HUES6 (cell line): ENCODE measurements around the gene GJD3.
"Not testable (repeated sequence)": the region's sequence is repeated elsewhere in the genome, so short reads cannot be mapped to it uniquely, and the experiment has no call there.

Source experiments
- H3K27ac ChIP-seq: 2 replicates; pipeline ENCODE4 v1.7.0; 2013; ENCODE audit warnings: low read depth, mild to moderate bottlenecking, low read length, inconsistent platforms
- H3K27me3 ChIP-seq: 2 replicates; pipeline ENCODE4 v1.6.1; 2013; ENCODE audit warnings: low read length; ENCODE audit not compliant: control insufficient read depth, insufficient read depth
- H3K36me3 ChIP-seq: 2 replicates; pipeline ENCODE4 v1.6.1; 2013; ENCODE audit warnings: low read length; ENCODE audit not compliant: control insufficient read depth, insufficient read depth
- H3K4me1 ChIP-seq: 2 replicates; pipeline ENCODE4 v1.6.1; 2013; ENCODE audit warnings: low read length; ENCODE audit not compliant: control insufficient read depth, insufficient read depth
- H3K4me3 ChIP-seq: 2 replicates; pipeline ENCODE4 v1.5.1; 2013; ENCODE audit warnings: low read depth, low read length
- H3K9ac ChIP-seq: one replicate; pipeline ENCODE4 v1.6.1; 2013; ENCODE audit warnings: mild to moderate bottlenecking, low read length
- H3K9me3 ChIP-seq: 2 replicates; pipeline ENCODE4 v1.6.1; 2013; ENCODE audit warnings: low read depth, low read length; ENCODE audit not compliant: control insufficient read depth, insufficient read depth

GJD3 gene

GRCh38 chr17:40364121-40364861 is at the start of gene GJD3:
GJD3 (minus strand) TSS chr17:40364737; CDS start chr17:40363815, 922 bp downstream.
- Histone ChIP-seq H3K4me1 (peaks cover 31% of the 10 kb centered on the region), H3K4me3 (peak within 1 kb of the TSS; percentile 78), H3K36me3 (no peaks in the 10 kb centered on the region), H3K27ac (no peak within 1 kb of the TSS), H3K9ac (peak within 1 kb of the TSS; percentile 17), H3K27me3 (peaks cover 51% of the 10 kb centered on the region), H3K9me3 (no peaks in the 10 kb centered on the region)

DNA sequence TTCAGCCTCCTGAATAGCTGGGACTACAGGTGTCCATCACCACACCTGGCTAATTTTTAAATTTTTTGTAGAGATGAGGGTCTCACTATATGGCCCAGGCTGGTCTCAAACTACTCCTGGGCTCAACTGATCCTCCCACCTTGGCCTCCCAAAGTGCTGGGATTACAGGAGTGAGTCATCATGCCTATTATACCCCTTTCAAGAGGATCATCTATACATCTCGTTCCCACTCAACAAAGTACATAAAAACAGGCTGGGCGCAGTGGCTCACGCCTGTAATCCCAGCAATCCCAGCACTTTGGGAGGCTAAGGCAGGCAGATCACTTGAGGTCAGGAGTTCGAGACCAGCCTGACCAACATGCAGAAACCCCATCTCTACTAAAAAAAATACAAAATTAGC is 49.8 kb upstream of the GJD3 start:
- H3K4me1 ChIP-seq = peaks cover 30% of the 10 kb centered on the region
- not testable (repeated sequence) for H3K4me3 ChIP-seq, H3K9me3 ChIP-seq, H3K27me3 ChIP-seq, H3K9ac ChIP-seq, H3K27ac ChIP-seq
- peaks cover 72% of the 10 kb centered on the region for H3K36me3 ChIP-seq

DNA sequence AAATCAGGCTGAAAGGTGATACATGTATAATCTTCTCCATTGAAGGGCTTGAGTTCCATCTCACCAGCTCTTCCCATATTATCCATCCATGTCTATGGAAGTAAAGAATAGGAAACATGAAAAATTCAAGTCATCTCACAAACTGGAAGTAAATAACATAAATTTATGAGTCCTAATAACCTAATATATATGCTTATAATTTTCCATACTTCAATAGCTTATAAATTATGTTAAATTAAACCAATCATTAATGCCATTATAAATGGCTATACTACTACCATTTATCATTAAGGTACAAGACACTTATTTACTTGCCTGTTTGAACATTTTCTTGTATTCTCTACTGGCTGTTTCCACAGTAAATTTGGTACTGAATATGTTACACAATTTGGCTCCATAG is 48.3 kb upstream of the GJD3 start:
- no peaks in the 10 kb centered on the region for H3K27me3 ChIP-seq
- H3K27ac ChIP-seq = no peak overlapping the region
- H3K4me3 ChIP-seq = no peak overlapping the region
- no peak overlapping the region for H3K9ac ChIP-seq
- no peaks in the 10 kb centered on the region for H3K9me3 ChIP-seq
- peaks cover 30% of the 10 kb centered on the region for H3K4me1 ChIP-seq
- H3K36me3 ChIP-seq = peaks cover 87% of the 10 kb centered on the region

DNA sequence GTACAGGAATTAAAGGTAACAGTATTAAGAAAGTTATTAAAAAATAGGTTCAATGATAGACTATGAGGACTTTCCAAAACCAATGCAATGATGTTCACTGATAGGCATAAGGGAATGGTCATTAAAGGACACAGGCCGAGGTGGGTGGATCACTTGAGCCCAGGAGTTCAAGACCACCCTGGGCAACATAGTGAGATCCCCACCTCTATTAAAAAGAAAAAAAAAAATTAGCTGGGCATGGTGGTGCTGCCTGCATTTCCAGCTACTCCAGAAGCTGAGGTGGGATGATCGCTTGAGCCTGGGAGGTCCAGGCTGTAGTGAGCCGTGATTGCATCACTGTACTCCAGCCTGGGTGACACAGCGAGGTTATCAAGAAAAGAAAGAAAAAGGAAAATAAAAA is 47.3 kb upstream of the GJD3 start:
- Histone ChIP-seq H3K36me3 (peaks cover 94% of the 10 kb centered on the region), H3K4me3 (no peak overlapping the region), H3K27me3 (no peaks in the 10 kb centered on the region), H3K27ac (no peak overlapping the region), H3K9me3 (no peaks in the 10 kb centered on the region), H3K4me1 (peaks cover 29% of the 10 kb centered on the region), H3K9ac (no peak overlapping the region)

GRCh38 chr17:40410082-40410481 is 45.5 kb upstream of the GJD3 start:
- H3K4me3 ChIP-seq = peak overlapping the region; percentile 1; the same call in 1 of the 2 replicates
- peak overlapping the region; percentile 84 for H3K27ac ChIP-seq
- no peaks in the 10 kb centered on the region for H3K9me3 ChIP-seq
- peaks cover 92% of the 10 kb centered on the region for H3K36me3 ChIP-seq
- no peaks in the 10 kb centered on the region for H3K27me3 ChIP-seq
- no peak overlapping the region for H3K9ac ChIP-seq
- peaks cover 19% of the 10 kb centered on the region for H3K4me1 ChIP-seq

GRCh38 chr17:40409540-40409939 is 45.0 kb upstream of the GJD3 start:
- H3K9me3 ChIP-seq, H3K4me3 ChIP-seq, H3K9ac ChIP-seq, H3K27me3 ChIP-seq: not testable (repeated sequence)
- peak overlapping the region; percentile 84 for H3K27ac ChIP-seq
- peaks cover 97% of the 10 kb centered on the region for H3K36me3 ChIP-seq
- peaks cover 19% of the 10 kb centered on the region for H3K4me1 ChIP-seq

DNA sequence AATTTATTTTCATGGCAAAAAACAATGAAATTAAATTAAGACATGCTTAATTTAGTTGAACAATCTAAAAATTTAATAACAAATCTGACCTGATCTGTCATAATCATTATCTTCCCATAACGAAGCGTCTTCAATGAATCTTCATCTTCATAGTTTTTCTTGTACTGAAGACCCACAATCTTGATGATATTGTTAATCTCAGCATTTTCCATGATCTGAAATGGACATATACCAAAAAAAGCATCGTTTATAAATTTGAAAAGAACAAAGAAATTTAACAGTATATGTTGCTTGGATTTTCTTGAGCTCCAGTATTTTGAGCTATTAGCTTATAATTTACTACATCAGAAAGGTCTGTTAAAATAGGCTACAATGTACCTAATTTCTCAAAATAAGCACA is 42.9 kb upstream of the GJD3 start:
- Histone ChIP-seq H3K36me3 (peaks cover 98% of the 10 kb centered on the region), H3K27me3 (no peaks in the 10 kb centered on the region), H3K9me3 (no peaks in the 10 kb centered on the region), H3K27ac (no peak overlapping the region), H3K9ac (no peak overlapping the region), H3K4me1 (peaks cover 19% of the 10 kb centered on the region), H3K4me3 (no peak overlapping the region)

GRCh38 chr17:40404003-40404402 is 39.5 kb upstream of the GJD3 start:
- Histone ChIP-seq H3K9ac (no peak overlapping the region), H3K4me3 (no peak overlapping the region), H3K36me3 (peaks cover 98% of the 10 kb centered on the region), H3K27me3 (no peaks in the 10 kb centered on the region), H3K27ac (no peak overlapping the region), H3K9me3 (no peaks in the 10 kb centered on the region), H3K4me1 (no peaks in the 10 kb centered on the region)

DNA sequence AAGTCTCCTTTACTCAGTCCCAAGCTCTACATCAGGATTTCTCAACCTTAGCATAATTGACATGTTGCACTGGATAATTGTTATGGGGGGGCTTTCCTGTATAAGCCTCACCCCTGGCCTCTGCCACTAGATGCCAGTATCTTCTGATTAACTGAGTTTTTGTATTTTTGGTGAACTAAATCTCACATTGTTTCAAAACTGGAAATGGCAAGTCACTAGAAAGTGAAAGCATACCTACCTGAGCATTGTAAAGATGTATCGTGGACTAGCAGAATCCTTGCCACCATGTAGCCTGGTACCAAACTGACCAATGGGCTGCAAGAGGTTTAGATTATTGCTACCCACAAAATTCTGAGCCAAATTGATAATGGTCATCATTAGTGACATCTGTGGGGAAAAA is 38.1 kb upstream of the GJD3 start:
- H3K36me3 ChIP-seq = peaks cover 98% of the 10 kb centered on the region
- no peaks in the 10 kb centered on the region for H3K9me3 ChIP-seq
- H3K27ac ChIP-seq = no peak overlapping the region

GRCh38 chr17:40399185-40399584 is 34.6 kb upstream of the GJD3 start:
- Histone ChIP-seq H3K27me3 (no peaks in the 10 kb centered on the region), H3K4me3 (no peak overlapping the region), H3K9ac (no peak overlapping the region), H3K4me1 (no peaks in the 10 kb centered on the region), H3K27ac (no peak overlapping the region), H3K9me3 (no peaks in the 10 kb centered on the region), H3K36me3 (peaks cover 100% of the 10 kb centered on the region)

More for the DNA sequence above, 38.1 kb upstream of the GJD3 start:
- H3K4me3 ChIP-seq = no peak overlapping the region
- no peaks in the 10 kb centered on the region for H3K4me1 ChIP-seq
- no peaks in the 10 kb centered on the region for H3K27me3 ChIP-seq
- H3K9ac ChIP-seq = no peak overlapping the region

DNA sequence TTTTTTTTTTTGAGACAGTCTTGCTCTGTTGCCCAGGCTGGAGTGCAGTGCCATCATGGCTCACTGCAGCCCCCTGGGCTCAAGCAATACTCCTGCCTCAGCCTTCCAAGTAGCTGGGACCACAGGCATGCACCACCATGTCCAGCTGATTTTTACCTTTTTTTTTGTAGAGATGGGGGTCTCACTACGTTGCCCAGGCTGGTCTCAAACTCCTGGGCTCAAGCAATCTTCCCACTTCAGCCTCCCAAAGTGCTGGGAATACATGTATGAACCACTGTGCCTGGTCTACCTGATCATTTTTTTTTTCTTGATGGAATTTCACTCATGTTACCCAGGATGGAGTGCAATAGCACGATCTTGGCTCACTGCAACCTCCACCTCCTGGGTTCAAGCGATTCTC is 22.0 kb upstream of the GJD3 start:
- not testable (repeated sequence) for H3K9ac ChIP-seq, H3K27ac ChIP-seq, H3K27me3 ChIP-seq, H3K9me3 ChIP-seq, H3K4me3 ChIP-seq, H3K4me1 ChIP-seq
- H3K36me3 ChIP-seq = peaks cover 42% of the 10 kb centered on the region
